Subcutaneous adipose tissue (tissue), 4 donors: ENCODE data around the gene KCNMA1. TPM values are rescaled to one million over a fixed set of nuclear protein-coding genes. Genes with fewer than 3 reads are reported as not detected.

Source experiments
- total RNA-seq, 4 donors: library from RNA; depleted of rRNA; stranded (reverse); fragments of >200 nt; gene quantifications; one replicate each; pipeline ENCODE4 v1.1.0, GENCODE V29; 2016
- TF ChIP-seq, protein P1 (sequence below): fragments of 450-650 bp; IDR thresholded peaks from one replicate; pipeline ENCODE4 v1.5.1; 2016; ENCODE audit warnings: low read depth, mild to moderate bottlenecking, control low read depth, antibody characterized with exemption, moderate library complexity

Gene KCNMA1
- total RNA-seq, 4 donors from 2014 or later: 10.3 to 91.5 (median 23.8) TPM

DNA sequence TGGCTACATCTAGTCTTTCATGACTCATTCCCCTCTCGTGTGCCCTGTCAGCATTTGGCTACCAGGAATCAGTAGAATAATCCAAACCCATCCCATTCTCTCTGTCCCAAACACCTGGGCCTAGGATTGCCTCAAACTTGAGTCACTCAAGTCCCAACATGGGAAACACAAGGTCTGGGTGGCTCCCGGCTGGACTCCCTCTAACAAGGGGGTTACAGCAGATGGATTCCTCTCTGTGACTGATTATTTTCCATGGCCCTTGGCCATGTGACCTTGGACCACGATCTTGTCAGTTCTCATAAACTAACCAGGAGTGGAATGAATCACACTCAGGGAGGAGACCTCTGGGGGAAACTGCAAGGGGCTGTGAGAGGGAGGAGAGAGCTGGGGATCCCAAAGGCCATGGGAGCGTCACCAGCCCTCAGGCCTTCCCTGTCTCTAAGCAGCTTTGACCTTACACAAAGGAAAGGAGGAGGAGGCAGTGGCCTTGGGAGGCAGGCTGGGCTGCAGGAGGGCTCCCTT is 533.1 kb downstream of the KCNMA1 start:
- TF ChIP-seq, protein P1, sequence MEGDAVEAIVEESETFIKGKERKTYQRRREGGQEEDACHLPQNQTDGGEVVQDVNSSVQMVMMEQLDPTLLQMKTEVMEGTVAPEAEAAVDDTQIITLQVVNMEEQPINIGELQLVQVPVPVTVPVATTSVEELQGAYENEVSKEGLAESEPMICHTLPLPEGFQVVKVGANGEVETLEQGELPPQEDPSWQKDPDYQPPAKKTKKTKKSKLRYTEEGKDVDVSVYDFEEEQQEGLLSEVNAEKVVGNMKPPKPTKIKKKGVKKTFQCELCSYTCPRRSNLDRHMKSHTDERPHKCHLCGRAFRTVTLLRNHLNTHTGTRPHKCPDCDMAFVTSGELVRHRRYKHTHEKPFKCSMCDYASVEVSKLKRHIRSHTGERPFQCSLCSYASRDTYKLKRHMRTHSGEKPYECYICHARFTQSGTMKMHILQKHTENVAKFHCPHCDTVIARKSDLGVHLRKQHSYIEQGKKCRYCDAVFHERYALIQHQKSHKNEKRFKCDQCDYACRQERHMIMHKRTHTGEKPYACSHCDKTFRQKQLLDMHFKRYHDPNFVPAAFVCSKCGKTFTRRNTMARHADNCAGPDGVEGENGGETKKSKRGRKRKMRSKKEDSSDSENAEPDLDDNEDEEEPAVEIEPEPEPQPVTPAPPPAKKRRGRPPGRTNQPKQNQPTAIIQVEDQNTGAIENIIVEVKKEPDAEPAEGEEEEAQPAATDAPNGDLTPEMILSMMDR: no peak

DNA sequence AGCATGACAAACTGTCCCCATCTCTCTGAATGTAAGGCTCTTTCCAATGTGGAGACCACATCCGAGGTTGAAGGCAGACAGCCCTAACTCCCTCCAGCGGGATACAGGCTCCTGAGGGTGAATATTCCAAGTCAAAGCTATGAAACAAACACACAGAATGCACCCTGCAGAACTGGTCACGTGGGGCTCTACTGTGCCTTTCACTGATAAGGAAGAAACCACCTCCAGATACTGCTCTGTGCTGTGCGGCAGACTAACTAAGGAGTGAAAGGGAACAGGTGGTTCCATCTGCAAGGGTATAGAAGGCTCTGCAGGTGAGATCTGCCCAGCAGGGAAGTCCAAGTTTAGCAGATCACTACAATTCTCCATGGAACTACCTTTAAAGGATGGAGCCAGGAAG is 534.4 kb downstream of the KCNMA1 start:
- TF ChIP-seq, protein P1: no peak

DNA sequence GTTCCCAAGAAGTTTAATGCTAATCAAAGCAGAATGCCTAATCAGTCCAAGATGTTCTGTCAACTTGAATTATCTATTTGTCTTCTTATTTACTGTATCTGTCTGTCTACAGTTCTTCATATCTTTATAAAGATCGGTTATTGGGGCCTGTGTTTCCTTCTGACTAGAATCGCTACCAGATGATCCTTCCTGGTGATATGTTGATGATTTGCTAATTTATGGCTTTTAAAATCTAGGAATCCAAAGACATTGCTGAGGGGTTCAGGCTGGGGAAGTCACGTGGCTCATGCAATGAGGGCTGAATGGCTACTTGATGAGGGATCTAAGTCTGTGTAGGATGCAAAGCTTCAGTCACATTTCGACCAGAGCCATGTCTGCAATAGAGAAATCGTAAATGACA is 536.3 kb downstream of the KCNMA1 start:
- TF ChIP-seq, protein P1: no peak

DNA sequence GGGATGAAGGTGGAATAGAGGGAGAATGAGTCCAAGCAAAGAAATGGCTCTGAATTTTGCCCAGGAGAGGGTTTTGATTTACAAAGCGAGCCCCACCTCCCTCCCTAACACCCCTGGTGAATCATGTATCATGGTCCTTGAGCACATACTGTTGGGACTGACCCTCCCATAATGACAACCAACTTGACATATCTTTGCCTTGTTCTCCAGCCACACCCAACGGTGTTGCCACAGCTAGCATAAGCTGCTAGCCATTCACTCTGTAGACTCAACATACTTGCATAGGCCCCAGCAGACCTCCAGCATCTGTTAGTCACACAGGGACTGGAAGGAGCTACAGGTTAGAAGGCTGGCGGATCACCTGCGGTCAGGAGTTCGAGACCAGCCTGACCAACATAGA is 538.5 kb downstream of the KCNMA1 start:
- TF ChIP-seq, protein P1: no peak

DNA sequence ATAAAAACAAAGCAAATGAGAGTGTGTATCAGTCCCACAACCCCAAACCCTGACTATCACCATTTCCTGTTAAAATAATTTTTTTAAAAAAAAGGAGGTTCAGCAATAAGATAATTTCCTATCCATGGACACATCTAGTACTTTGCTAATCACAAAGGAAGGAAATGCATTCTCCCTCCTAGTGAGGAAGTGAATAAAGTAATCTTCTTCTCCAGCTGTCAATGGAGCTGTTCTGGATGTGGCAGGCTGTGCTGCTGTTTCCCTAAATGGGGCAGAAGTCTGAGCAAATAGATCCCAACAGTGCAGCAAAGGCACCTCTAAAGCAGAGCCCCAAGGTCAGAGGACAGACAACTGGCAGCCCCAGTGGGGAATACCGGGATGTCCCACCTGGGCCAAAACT is 540.0 kb downstream of the KCNMA1 start:
- TF ChIP-seq, protein P1: no peak

DNA sequence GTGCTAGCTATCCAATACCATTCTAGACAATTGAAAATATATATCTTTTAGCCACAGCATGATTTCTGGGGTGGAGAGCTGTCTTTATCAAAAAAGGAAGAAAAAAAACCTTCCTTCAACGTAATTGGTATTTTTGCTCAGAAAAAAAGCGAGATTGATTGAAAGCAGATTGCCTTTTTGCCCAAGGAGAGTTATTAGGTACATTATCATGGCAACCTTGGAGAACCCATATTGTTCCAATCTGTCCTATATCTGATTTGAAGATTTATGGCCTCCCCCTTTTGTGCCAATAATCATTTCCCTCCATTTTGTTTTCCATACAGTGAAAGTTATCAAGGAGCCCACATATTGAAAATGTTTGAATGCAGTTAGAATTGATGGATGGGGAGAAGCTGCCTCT is 544.5 kb downstream of the KCNMA1 start:
- TF ChIP-seq, protein P1: no peak

DNA sequence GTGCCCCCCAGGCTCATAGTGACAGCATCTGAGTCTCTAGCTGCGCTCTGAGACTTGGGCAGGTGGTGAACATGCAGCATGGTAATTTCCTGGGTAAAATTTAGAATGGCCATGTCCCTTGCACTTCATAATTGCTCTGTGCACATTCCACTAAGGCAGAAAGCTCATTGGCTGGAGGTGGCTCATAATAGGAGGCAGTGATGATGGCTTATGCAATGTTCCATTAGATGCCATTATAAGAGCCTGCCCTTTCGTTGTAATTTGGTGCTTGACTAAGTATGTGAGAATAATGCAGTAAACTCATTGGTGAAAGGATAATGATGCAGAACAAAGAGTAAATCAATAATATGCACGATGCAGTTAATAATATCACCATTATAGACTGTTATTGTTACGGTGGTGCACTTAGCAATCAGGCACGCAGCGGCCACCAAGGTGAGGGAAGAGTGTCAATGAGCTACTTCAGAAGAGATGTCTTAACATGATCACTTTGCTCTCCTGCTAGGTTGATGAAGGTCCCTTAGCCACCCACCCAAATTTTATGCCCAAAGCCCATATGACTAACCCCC is 545.9 kb downstream of the KCNMA1 start:
- TF ChIP-seq, protein P1: no peak
